ENCODE measurements around the gene PRUNE2.

The PRUNE2 gene

GRCh38 chr9:76649894-76650293, 256.0 kb downstream of the PRUNE2 start:
- no peak for DNase-seq

- DNase-seq = no peak
Measured at GRCh38 chr9:76646249-76646648, 259.7 kb downstream of the PRUNE2 start.

GRCh38 chr9:76644647-76645250, 261.2 kb downstream of the PRUNE2 start:
- DNase-seq = no peak

- DNase-seq = no peak
Measured at GRCh38 chr9:76644171-76644570, 261.7 kb downstream of the PRUNE2 start.

- no peak for DNase-seq
Measured at GRCh38 chr9:76643399-76644117, 262.4 kb downstream of the PRUNE2 start.

- DNase-seq = no peak
Measured at GRCh38 chr9:76642701-76643209, 263.2 kb downstream of the PRUNE2 start.

- no peak for DNase-seq
Measured at GRCh38 chr9:76642074-76642473, 263.8 kb downstream of the PRUNE2 start.

- no peak for DNase-seq
Measured at GRCh38 chr9:76638001-76638400, 267.9 kb downstream of the PRUNE2 start.

GRCh38 chr9:76637416-76637815, 268.5 kb downstream of the PRUNE2 start:
- DNase-seq = no peak

- DNase-seq = no peak
Measured at GRCh38 chr9:76634356-76635054, 271.4 kb downstream of the PRUNE2 start.

- no peak for DNase-seq
Measured at GRCh38 chr9:76630916-76631315, 275.0 kb downstream of the PRUNE2 start.

GRCh38 chr9:76629205-76629990, 276.5 kb downstream of the PRUNE2 start:
- no peak for DNase-seq

- DNase-seq = no peak
Measured at GRCh38 chr9:76628155-76628554, 277.8 kb downstream of the PRUNE2 start.

- DNase-seq = no peak
Measured at GRCh38 chr9:76626980-76627379, 278.9 kb downstream of the PRUNE2 start.

- DNase-seq = no peak
Measured at GRCh38 chr9:76626141-76626540, 279.8 kb downstream of the PRUNE2 start.

GRCh38 chr9:76624391-76625048, 281.4 kb downstream of the PRUNE2 start:
- no peak for DNase-seq

- DNase-seq = no peak
Measured at GRCh38 chr9:76620996-76621395, 284.9 kb downstream of the PRUNE2 start.

GRCh38 chr9:76620581-76620980, 285.3 kb downstream of the PRUNE2 start:
- no peak for DNase-seq

- DNase-seq = no peak
Measured at GRCh38 chr9:76619640-76620039, 286.3 kb downstream of the PRUNE2 start.

- DNase-seq = no peak
Measured at GRCh38 chr9:76619197-76619596, 286.7 kb downstream of the PRUNE2 start.

GRCh38 chr9:76618762-76619161, 287.2 kb downstream of the PRUNE2 start:
- no peak for DNase-seq

- DNase-seq = no peak
Measured at GRCh38 chr9:76617497-76618175, 288.3 kb downstream of the PRUNE2 start.
